ENCODE measurements around the gene ZNF138. TPM values are rescaled to one million over a fixed set of nuclear protein-coding genes. Genes with fewer than 3 reads are reported as not detected.
"Not testable (repeated sequence)": the region's sequence is repeated elsewhere in the genome, so short reads cannot be mapped to it uniquely, and the experiment has no call there.

Gene ZNF138
- total and polyA plus RNA-seq, 10 of the 15 experiments (the other 5 are each of a cell fraction or from before 2014, with no cell fraction given): 5.9 to 14.9 (median 12.4) TPM

DNA sequence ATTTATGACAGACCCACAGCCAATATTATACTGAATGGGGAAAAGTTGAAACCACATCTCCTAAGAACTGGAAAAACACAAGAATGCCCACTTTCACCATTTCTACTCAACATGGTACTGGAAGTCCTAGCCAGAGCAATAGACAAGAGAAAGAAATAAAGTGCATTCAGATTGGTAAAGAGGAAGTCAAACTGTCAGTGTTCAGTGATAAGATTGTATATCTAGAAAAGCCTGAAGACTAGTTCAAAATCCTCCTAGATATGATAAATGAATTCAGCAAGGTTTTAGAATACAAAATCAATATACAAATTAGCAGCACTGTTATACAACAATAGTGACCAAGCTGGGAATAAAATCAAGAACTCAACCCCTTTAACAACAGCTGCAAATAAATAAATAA is 6.9 kb upstream of the ZNF138 start:
- H3K4me2 ChIP-seq (ENCODE audit: control insufficient read depth, insufficient read depth): no peak overlapping the region
- no peak overlapping the region for H3K9ac ChIP-seq (ENCODE audit: control insufficient read depth, insufficient read depth, low read length)
- BruUV-seq (replicated peaks): no TSS peak
- CTCF ChIA-PET: interaction anchor here (0.6 kb wide), 1 partner anchor 521 kb away, joined by 3 read pairs; no protein-coding TSS in a partner anchor
- in situ Hi-C loops (cut with MboI) (no loop called here), intact Hi-C loops (cut with micrococcal nuclease; ENCODE audit: unreplicated experiment) (no loop called here)
- FAIRE-seq (no peak), ATAC-seq (no peak), DNase-seq (ENCODE audit: low read depth, low spot score) (no peak)
- H3K27me3 ChIP-seq (replicated peaks in 1 of 2; ENCODE audit: control insufficient read depth in 2 of 2, insufficient read depth in 2 of 2, low read length in 1 of 2): no peaks in the 10 kb centered on the region
- SMC1A ChIA-PET (ENCODE audit: uncharacterized antibody, unreplicated experiment): no interaction called here
- H3K36me3 ChIP-seq (ENCODE audit: control insufficient read depth in 2 of 2, insufficient read depth in 2 of 2, low read length in 1 of 2): no peaks in the 10 kb centered on the region
- RAD21 ChIA-PET (ENCODE audit: unreplicated experiment): no interaction called here
- no peak overlapping the region for H3K4me3 ChIP-seq
- no peaks in the 10 kb centered on the region for H4K20me1 ChIP-seq (ENCODE audit: control insufficient read depth, insufficient read depth)
- TF ChIP-seq JUND (IDR thresholded peaks at IDR 0.05; ENCODE audit: low read depth, low read length): no peak
- no peak for TF ChIP-seq FOS (IDR thresholded peaks at IDR 0.05; ENCODE audit: borderline replicate concordance, extremely low read depth, insufficient read length)
- no peak for TF ChIP-seq CHD2 (IDR thresholded peaks at IDR 0.05; ENCODE audit: borderline replicate concordance, low read depth, low read length)
- TF ChIP-seq SRF (IDR thresholded peaks at IDR 0.05; ENCODE audit: low read depth in 2 of 2, low read length in 2 of 2): no peak
- no peak for TF ChIP-seq BCLAF1 (IDR thresholded peaks at IDR 0.05)
- TF ChIP-seq PAX8 (IDR thresholded peaks at IDR 0.05): no peak
- TF ChIP-seq, protein P1, sequence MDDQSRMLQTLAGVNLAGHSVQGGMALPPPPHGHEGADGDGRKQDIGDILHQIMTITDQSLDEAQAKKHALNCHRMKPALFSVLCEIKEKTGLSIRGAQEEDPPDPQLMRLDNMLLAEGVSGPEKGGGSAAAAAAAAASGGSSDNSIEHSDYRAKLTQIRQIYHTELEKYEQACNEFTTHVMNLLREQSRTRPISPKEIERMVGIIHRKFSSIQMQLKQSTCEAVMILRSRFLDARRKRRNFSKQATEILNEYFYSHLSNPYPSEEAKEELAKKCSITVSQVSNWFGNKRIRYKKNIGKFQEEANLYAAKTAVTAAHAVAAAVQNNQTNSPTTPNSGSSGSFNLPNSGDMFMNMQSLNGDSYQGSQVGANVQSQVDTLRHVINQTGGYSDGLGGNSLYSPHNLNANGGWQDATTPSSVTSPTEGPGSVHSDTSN (IDR thresholded peaks at IDR 0.05; ENCODE audit: insufficient replicate concordance, low read depth, low read length): no peak
- no peak for TF ChIP-seq MTA2 (IDR thresholded peaks at IDR 0.05; ENCODE audit: low read depth)
- no peak for TF ChIP-seq POU2F2 (IDR thresholded peaks at IDR 0.05; ENCODE audit: borderline replicate concordance, low read depth, low read length)
- TF ChIP-seq CTCF (IDR thresholded peaks at IDR 0.05 in 2 of 3, conservative IDR thresholded peaks at IDR 0.05 in 1 of 3; ENCODE audit: control insufficient read depth in 2 of 3, extremely low read depth in 1 of 3, insufficient read depth in 1 of 3, low read depth in 3 of 3, low read length in 3 of 3): no peak
- no peak for TF ChIP-seq TARDBP (IDR thresholded peaks at IDR 0.05; ENCODE audit: borderline replicate concordance)
- no peak for TF ChIP-seq SMAD5 (IDR thresholded peaks at IDR 0.05; ENCODE audit: low read depth)
- POLR2A ChIA-PET: no interaction called here
- H2AFZ ChIP-seq (ENCODE audit: control insufficient read depth, low read depth, low read length): no peak overlapping the region
- H3K79me2 ChIP-seq (ENCODE audit: control insufficient read depth, insufficient read depth, low read length): no peaks in the 10 kb centered on the region
- H3K27ac ChIP-seq (ENCODE audit: control insufficient read depth, insufficient read depth): no peak overlapping the region
- no peaks in the 10 kb centered on the region for H3K4me1 ChIP-seq (ENCODE audit: control insufficient read depth, insufficient read depth, low read length)
- no peaks in the 10 kb centered on the region; the same call in 2 of the 3 replicates for H3K9me3 ChIP-seq (replicated peaks; ENCODE audit: control insufficient read depth, insufficient read depth, low read length)

DNA sequence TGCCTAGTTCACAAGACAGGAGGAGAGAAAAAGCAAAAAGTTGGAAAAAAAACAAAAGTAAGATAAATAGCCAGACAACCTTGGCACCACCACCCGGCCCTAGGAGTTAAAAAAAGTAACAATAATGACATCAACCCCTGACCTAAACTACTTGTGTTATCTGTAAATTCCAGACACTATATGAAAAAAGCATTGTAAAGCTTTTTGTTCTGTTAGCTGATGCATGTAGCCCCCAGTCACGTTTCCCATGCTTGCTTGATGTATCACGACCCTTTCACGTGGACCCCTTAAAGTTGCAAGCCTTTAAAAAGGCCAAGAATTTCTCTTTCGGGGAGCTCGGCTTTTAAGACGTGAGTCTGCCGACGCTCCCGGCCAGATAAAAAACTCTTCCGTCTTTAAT is 5.0 kb upstream of the ZNF138 start:
- in situ Hi-C loops (cut with MboI); CTCF ChIA-PET: not testable (repeated sequence)
- SMC1A ChIA-PET (ENCODE audit: uncharacterized antibody, unreplicated experiment): interaction anchor here (0.9 kb wide), 1 partner anchor 12 kb away, joined by 3 read pairs; no protein-coding TSS in a partner anchor

More for the DNA sequence above, 5.0 kb upstream of the ZNF138 start:
- H3K27ac ChIP-seq (ENCODE audit: control insufficient read depth, insufficient read depth); ATAC-seq; H3K4me3 ChIP-seq; FAIRE-seq; intact Hi-C loops (cut with micrococcal nuclease; ENCODE audit: unreplicated experiment); H3K4me1 ChIP-seq (ENCODE audit: control insufficient read depth, insufficient read depth, low read length); H3K9me3 ChIP-seq (replicated peaks; ENCODE audit: control insufficient read depth, insufficient read depth, low read length); H3K36me3 ChIP-seq (ENCODE audit: control insufficient read depth in 2 of 2, insufficient read depth in 2 of 2, low read length in 1 of 2); H3K79me2 ChIP-seq (ENCODE audit: control insufficient read depth, insufficient read depth, low read length); RAD21 ChIA-PET (ENCODE audit: unreplicated experiment); H3K27me3 ChIP-seq (replicated peaks in 1 of 2; ENCODE audit: control insufficient read depth in 2 of 2, insufficient read depth in 2 of 2, low read length in 1 of 2); H3K9ac ChIP-seq (ENCODE audit: control insufficient read depth, insufficient read depth, low read length); H2AFZ ChIP-seq (ENCODE audit: control insufficient read depth, low read depth, low read length); DNase-seq (ENCODE audit: low read depth, low spot score); H4K20me1 ChIP-seq (ENCODE audit: control insufficient read depth, insufficient read depth); BruUV-seq (replicated peaks); POLR2A ChIA-PET; H3K4me2 ChIP-seq (ENCODE audit: control insufficient read depth, insufficient read depth): not testable (repeated sequence)
- WGBS (ENCODE audit: insufficient coverage, insufficient replicate concordance, low lambda C conversion rate, missing lambda C conversion rate): 45% methylated on average over 11 of the region's 11 CpGs
